ENCODE data around the gene IQCM. TPM values are rescaled to one million over a fixed set of nuclear protein-coding genes. Genes with fewer than 3 reads are reported as not detected.
"Not testable (repeated sequence)": the region's sequence is repeated elsewhere in the genome, so short reads cannot be mapped to it uniquely, and the experiment has no call there.

The IQCM gene
- total and polyA plus RNA-seq, 7 experiments from 2014 or later, result not detected

DNA sequence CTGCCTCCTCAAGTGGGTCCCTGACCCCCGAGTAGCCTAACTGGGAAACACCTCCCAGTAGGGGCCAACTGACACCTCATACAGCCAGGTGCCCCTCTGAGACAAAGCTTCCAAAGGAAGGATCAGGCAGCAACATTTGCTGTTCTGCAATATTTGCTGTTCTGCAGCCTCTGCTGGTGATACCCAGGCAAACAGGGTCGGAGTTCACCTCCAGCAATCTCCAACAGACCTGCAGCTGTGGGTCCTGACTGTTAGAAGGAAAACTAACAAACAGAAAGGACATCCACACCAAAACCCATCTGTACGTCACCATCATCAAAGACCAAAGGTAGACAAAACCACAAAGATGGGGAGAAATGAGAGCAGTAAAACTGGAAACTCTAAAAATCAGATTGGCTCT lies 347.0 kb downstream of the IQCM start:
- H3K9me3 Mint-ChIP-seq, result peaks cover 1 to 38% (median 11%) of the 10 kb centered on the region in 11 donors
- CTCF ChIA-PET; H3K27ac Mint-ChIP-seq; H3K4me3 ChIP-seq (ENCODE audit: low read length); H3K27me3 ChIP-seq (ENCODE audit: control insufficient read depth in 2 of 2, insufficient read depth in 2 of 2, low read length in 2 of 2); H3K27ac ChIP-seq (ENCODE audit: low read depth, low read length); H3K9me3 ChIP-seq (ENCODE audit: control insufficient read depth in 2 of 3, low read length in 3 of 3); POLR2A ChIA-PET; ATAC-seq; DNase-seq; intact Hi-C loops (cut with micrococcal nuclease); H3K4me3 Mint-ChIP-seq; H3K27me3 Mint-ChIP-seq; H3K36me3 Mint-ChIP-seq; H3K4me1 ChIP-seq (ENCODE audit: control insufficient read depth in 2 of 2, insufficient read depth in 2 of 2, low read length in 2 of 2); H3K4me1 Mint-ChIP-seq; H3K36me3 ChIP-seq (ENCODE audit: control insufficient read depth in 2 of 3, insufficient read depth in 3 of 3, low read length in 3 of 3): not testable (repeated sequence)

DNA sequence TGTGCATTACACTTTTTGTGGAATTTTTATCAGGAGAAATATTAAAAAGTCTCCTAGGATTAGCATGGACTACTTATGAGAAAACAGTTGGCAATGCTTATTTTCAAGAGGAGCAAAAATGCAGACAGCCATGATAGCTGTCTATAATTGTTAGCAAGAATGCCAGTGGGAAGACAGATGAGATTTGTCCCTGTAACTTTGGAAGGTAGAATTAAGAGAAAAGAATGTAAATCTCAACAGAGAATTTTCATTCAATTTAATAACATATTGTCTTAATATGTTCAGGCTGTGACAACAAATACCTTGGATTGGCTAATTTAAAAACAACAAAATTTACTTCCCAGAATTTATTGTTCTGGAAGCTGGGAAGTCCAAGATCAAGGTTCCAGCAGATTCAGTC lies 349.2 kb downstream of the IQCM start:
- H3K4me3 ChIP-seq (ENCODE audit: low read length), result no peak overlapping the region
- ChIA-PET CTCF (no interaction called here), POLR2A (no interaction called here)
- ATAC-seq (no peak), DNase-seq (no peak)
- Mint-ChIP-seq H3K27ac (no peak overlapping the region), H3K4me3 (no peak overlapping the region), H3K36me3 (no peaks in the 10 kb centered on the region), H3K27me3 (no peaks in the 10 kb centered on the region), H3K9me3 (peaks cover 0 to 33% (median 11%) of the 10 kb centered on the region in 11 donors), H3K4me1 (no peaks in the 10 kb centered on the region)
- no peaks in the 10 kb centered on the region for H3K9me3 ChIP-seq (ENCODE audit: control insufficient read depth in 2 of 3, low read length in 3 of 3)
- H3K27me3 ChIP-seq (ENCODE audit: control insufficient read depth in 2 of 2, insufficient read depth in 2 of 2, low read length in 2 of 2), result no peaks in the 10 kb centered on the region
- H3K4me1 ChIP-seq (ENCODE audit: control insufficient read depth in 2 of 2, insufficient read depth in 2 of 2, low read length in 2 of 2), result no peaks in the 10 kb centered on the region
- intact Hi-C loops (cut with micrococcal nuclease), result no loop called here
- no peaks in the 10 kb centered on the region for H3K36me3 ChIP-seq (ENCODE audit: control insufficient read depth in 2 of 3, insufficient read depth in 3 of 3, low read length in 3 of 3)
- H3K27ac ChIP-seq (ENCODE audit: low read depth, low read length), result no peak overlapping the region

DNA sequence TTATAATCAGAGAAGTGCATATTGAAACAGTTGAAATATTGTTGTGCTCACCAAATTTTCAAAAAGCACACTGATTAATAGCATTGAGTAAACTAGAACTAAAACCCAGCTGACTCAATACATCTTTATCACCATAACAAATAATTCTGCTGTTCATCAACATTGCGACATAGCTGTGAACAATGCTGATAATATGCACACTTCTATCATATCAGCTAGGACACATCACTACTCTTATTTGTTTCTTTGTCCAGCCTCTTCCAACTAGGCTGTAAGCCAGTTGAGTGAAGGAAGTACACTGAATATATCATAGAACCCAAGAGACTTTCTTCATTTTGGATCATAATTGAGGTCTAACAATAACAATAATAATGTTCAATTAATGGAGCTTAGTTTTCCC lies 349.7 kb downstream of the IQCM start:
- Mint-ChIP-seq H3K4me1 (no peaks in the 10 kb centered on the region), H3K27ac (no peak overlapping the region), H3K27me3 (no peaks in the 10 kb centered on the region), H3K9me3 (peaks cover 0 to 29% (median 10%) of the 10 kb centered on the region in 11 donors), H3K4me3 (no peak overlapping the region), H3K36me3 (no peaks in the 10 kb centered on the region)
- Histone ChIP-seq H3K36me3 (ENCODE audit: control insufficient read depth in 2 of 3, insufficient read depth in 3 of 3, low read length in 3 of 3) (no peaks in the 10 kb centered on the region), H3K4me1 (ENCODE audit: control insufficient read depth in 2 of 2, insufficient read depth in 2 of 2, low read length in 2 of 2) (no peaks in the 10 kb centered on the region), H3K27ac (ENCODE audit: low read depth, low read length) (no peak overlapping the region), H3K9me3 (ENCODE audit: control insufficient read depth in 2 of 3, low read length in 3 of 3) (no peaks in the 10 kb centered on the region), H3K27me3 (ENCODE audit: control insufficient read depth in 2 of 2, insufficient read depth in 2 of 2, low read length in 2 of 2) (no peaks in the 10 kb centered on the region), H3K4me3 (ENCODE audit: low read length) (no peak overlapping the region)
- ATAC-seq, result no peak
- intact Hi-C loops (cut with micrococcal nuclease), result no loop called here
- POLR2A ChIA-PET, result no interaction called here
- CTCF ChIA-PET, result no interaction called here
- no peak for DNase-seq

DNA sequence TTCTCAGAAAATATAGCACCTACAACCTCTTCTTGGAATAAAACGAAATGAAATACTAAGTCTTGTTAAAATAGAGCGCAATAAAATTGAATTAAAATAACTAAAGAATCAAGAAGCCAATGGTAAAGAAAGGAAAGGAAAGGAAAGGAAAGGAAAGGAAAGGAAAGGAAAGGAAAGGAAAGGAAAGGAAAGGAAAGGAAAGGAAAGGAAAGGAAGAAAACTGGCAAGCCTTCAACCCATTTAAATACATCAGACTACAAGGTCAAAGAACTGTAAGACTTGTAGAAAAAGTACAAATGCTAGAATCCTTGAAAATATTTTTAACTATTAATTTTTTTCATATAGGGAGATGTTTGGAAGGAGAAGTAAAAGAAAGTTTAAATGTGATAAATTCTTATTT lies 372.1 kb downstream of the IQCM start:
- ChIA-PET POLR2A (no interaction called here), CTCF (no interaction called here)
- no peak overlapping the region for H3K4me3 Mint-ChIP-seq
- no peaks in the 10 kb centered on the region for H3K4me1 ChIP-seq (ENCODE audit: control insufficient read depth in 2 of 2, insufficient read depth in 2 of 2, low read length in 2 of 2)
- intact Hi-C loops (cut with micrococcal nuclease), result no loop called here
- no peaks in the 10 kb centered on the region for H3K4me1 Mint-ChIP-seq
- no peak overlapping the region for H3K27ac ChIP-seq (ENCODE audit: low read depth, low read length)
- no peak overlapping the region for H3K4me3 ChIP-seq (ENCODE audit: low read length)
- peaks cover 0 to 5% (median 0%) of the 10 kb centered on the region in 5 donors for H3K27me3 Mint-ChIP-seq
- H3K9me3 Mint-ChIP-seq, result peaks cover 0 to 11% (median 0%) of the 10 kb centered on the region in 11 donors
- H3K9me3 ChIP-seq (ENCODE audit: control insufficient read depth in 2 of 3, low read length in 3 of 3), result no peaks in the 10 kb centered on the region
- no peaks in the 10 kb centered on the region for H3K36me3 ChIP-seq (ENCODE audit: control insufficient read depth in 2 of 3, insufficient read depth in 3 of 3, low read length in 3 of 3)
- no peaks in the 10 kb centered on the region for H3K36me3 Mint-ChIP-seq
- no peaks in the 10 kb centered on the region for H3K27me3 ChIP-seq (ENCODE audit: control insufficient read depth in 2 of 2, insufficient read depth in 2 of 2, low read length in 2 of 2)
- no peak overlapping the region for H3K27ac Mint-ChIP-seq
- no peak for DNase-seq
- no peak for ATAC-seq

DNA sequence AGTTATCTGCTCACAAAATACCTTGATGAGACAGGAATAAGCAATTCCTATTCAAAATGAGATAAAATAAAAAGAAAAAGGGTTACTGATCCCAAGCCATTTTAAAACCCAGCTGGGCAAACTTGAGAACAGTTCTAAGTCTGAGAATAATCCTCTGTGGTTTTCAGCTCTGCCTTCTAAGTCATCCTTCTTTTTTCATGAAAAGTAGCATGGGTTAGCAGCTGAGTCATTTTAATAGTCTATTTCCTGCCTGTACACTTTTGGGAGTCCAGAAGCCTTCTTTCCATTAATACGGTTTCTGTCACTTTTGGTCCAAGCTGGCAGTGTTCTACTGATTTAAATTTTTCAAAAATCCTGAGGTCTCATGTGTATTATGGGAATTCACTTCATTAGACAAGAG lies 374.3 kb downstream of the IQCM start:
- ChIA-PET POLR2A (no interaction called here), CTCF (no interaction called here)
- H3K27ac ChIP-seq (ENCODE audit: low read depth, low read length), result no peak overlapping the region
- no peaks in the 10 kb centered on the region for H3K27me3 ChIP-seq (ENCODE audit: control insufficient read depth in 2 of 2, insufficient read depth in 2 of 2, low read length in 2 of 2)
- H3K36me3 Mint-ChIP-seq, result no peaks in the 10 kb centered on the region
- H3K4me1 ChIP-seq (ENCODE audit: control insufficient read depth in 2 of 2, insufficient read depth in 2 of 2, low read length in 2 of 2), result no peaks in the 10 kb centered on the region
- DNase-seq (no peak), ATAC-seq (no peak)
- no peak overlapping the region for H3K4me3 Mint-ChIP-seq
- H3K27me3 Mint-ChIP-seq, result peaks cover 0 to 5% (median 0%) of the 10 kb centered on the region in 5 donors
- H3K9me3 Mint-ChIP-seq, result peaks cover 0 to 5% (median 0%) of the 10 kb centered on the region in 11 donors
- no peaks in the 10 kb centered on the region for H3K4me1 Mint-ChIP-seq
- no peaks in the 10 kb centered on the region for H3K36me3 ChIP-seq (ENCODE audit: control insufficient read depth in 2 of 3, insufficient read depth in 3 of 3, low read length in 3 of 3)
- intact Hi-C loops (cut with micrococcal nuclease), result no loop called here
- H3K9me3 ChIP-seq (ENCODE audit: control insufficient read depth in 2 of 3, low read length in 3 of 3), result no peaks in the 10 kb centered on the region
- no peak overlapping the region for H3K4me3 ChIP-seq (ENCODE audit: low read length)
- H3K27ac Mint-ChIP-seq, result no peak overlapping the region

DNA sequence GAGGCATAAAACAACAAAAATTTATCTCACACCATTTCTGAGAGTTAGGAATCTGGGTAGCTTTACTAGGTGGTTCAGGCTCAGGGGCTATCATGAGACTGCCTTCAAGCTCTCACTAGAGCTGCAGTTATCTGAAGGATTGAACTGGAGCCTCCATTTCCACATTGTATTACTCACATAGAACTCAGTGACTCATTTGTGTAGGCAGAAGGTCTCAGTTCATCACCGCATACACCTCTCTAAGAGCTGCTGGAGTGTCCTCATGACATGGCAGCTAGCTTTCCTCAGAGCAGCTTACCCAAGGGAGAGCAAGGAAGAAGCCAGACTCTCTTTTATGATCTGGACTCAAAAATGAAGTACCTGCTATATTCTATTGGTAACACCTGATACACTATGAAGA lies 389.2 kb downstream of the IQCM start:
- ATAC-seq (no peak), DNase-seq (no peak)
- H3K27me3 ChIP-seq (ENCODE audit: control insufficient read depth in 2 of 2, insufficient read depth in 2 of 2, low read length in 2 of 2), result no peaks in the 10 kb centered on the region
- Mint-ChIP-seq H3K36me3 (no peaks in the 10 kb centered on the region), H3K9me3 (peaks cover 0 to 18% (median 0%) of the 10 kb centered on the region in 11 donors), H3K4me1 (no peaks in the 10 kb centered on the region), H3K27me3 (no peaks in the 10 kb centered on the region), H3K4me3 (no peak overlapping the region), H3K27ac (no peak overlapping the region)
- no peaks in the 10 kb centered on the region for H3K9me3 ChIP-seq (ENCODE audit: control insufficient read depth in 2 of 3, low read length in 3 of 3)
- ChIA-PET POLR2A (no interaction called here), CTCF (no interaction called here)
- H3K4me3 ChIP-seq (ENCODE audit: low read length), result no peak overlapping the region
- H3K27ac ChIP-seq (ENCODE audit: low read depth, low read length), result no peak overlapping the region
- no peaks in the 10 kb centered on the region for H3K36me3 ChIP-seq (ENCODE audit: control insufficient read depth in 2 of 3, insufficient read depth in 3 of 3, low read length in 3 of 3)
- intact Hi-C loops (cut with micrococcal nuclease), result no loop called here
- no peaks in the 10 kb centered on the region for H3K4me1 ChIP-seq (ENCODE audit: control insufficient read depth in 2 of 2, insufficient read depth in 2 of 2, low read length in 2 of 2)

DNA sequence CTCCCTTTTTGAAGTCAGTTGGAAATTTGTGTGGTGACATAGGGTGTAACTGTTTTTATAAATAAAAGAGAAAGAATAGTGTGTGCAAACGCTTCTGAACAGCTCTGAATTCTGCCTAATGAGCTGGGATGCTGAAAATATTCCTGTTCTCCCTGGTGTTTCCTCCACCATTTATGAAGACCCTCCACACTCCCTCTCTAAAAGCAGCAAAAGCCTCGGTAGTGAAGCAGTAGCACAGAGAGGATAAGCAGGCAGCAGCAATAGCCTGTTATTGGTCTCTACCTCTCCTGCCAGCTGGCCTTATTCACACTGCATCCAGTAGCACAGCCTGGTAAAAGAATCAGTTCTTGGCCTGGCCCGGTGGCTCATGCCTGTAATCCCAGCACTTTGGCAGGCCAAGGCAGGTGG lies 406.1 kb downstream of the IQCM start:
- Histone ChIP-seq H3K4me3 (ENCODE audit: low read length) (no peak overlapping the region), H3K4me1 (ENCODE audit: control insufficient read depth in 2 of 2, insufficient read depth in 2 of 2, low read length in 2 of 2) (no peaks in the 10 kb centered on the region), H3K36me3 (ENCODE audit: control insufficient read depth in 2 of 3, insufficient read depth in 3 of 3, low read length in 3 of 3) (no peaks in the 10 kb centered on the region), H3K9me3 (ENCODE audit: control insufficient read depth in 2 of 3, low read length in 3 of 3) (no peaks in the 10 kb centered on the region), H3K27me3 (ENCODE audit: control insufficient read depth in 2 of 2, insufficient read depth in 2 of 2, low read length in 2 of 2) (no peaks in the 10 kb centered on the region), H3K27ac (ENCODE audit: low read depth, low read length) (no peak overlapping the region)
- Mint-ChIP-seq H3K27me3 (no peaks in the 10 kb centered on the region), H3K4me3 (no peak overlapping the region), H3K27ac (no peak overlapping the region), H3K36me3 (no peaks in the 10 kb centered on the region), H3K4me1 (no peaks in the 10 kb centered on the region), H3K9me3 (peaks cover 0 to 10% (median 5%) of the 10 kb centered on the region in 11 donors)
- DNase-seq, result no peak
- ATAC-seq, result no peak
- intact Hi-C loops (cut with micrococcal nuclease), result no loop called here
- CTCF ChIA-PET, result no interaction called here
- POLR2A ChIA-PET, result no interaction called here

Measured in naive thymus-derived CD4-positive, alpha-beta T cell (primary cell).